Adrenal gland (tissue), 19 donors: Measurements from ENCODE around the gene ANXA1. TPM values are rescaled to one million over a fixed set of nuclear protein-coding genes. Genes with fewer than 3 reads are reported as not detected.

ENCODE experiments used
- DNase-seq, 7 donors: peaks; one replicate each; pipeline ENCODE4 v3.0.0-alpha.2; 2019 to 2020
- H3K27ac ChIP-seq, 5 donors: fragments of 200-600 bp; sonication (generic) in 4 of 5; 1 replicate in 3 of 5; 2 replicates in 2 of 5; pipeline versions ENCODE4 v1.5.1 to v1.8.0; 2016 to 2020; ENCODE audit warnings: mild to moderate bottlenecking in 1 of 5
- H3K27me3 ChIP-seq: fragments of 200-600 bp; 2 replicates; pipeline ENCODE4 v1.8.0; 2021
- H3K36me3 ChIP-seq, 2 donors: fragments of 200-600 bp; replicated peaks in 1 of 2; 1 replicate in 1 of 2; 2 replicates in 1 of 2; pipeline versions ENCODE4 v1.5.1 to v1.8.0; 2018 to 2022
- H3K4me1 ChIP-seq, 2 donors: fragments of 200-600 bp; replicated peaks in 1 of 2; 1 replicate in 1 of 2; 2 replicates in 1 of 2; pipeline versions ENCODE4 v1.5.1 to v1.8.0; 2018 to 2021
- H3K4me3 ChIP-seq, 4 donors: fragments of 200-600 bp; sonication (generic) in 3 of 4; one replicate each; pipeline ENCODE4 v1.5.1; 2016 to 2018
- H3K9me3 ChIP-seq, 3 donors: fragments of 200-600 bp; sonication (generic) in 1 of 3; replicated peaks in 1 of 3; 1 replicate in 2 of 3; 2 replicates in 1 of 3; pipeline versions ENCODE4 v1.5.1 to v1.8.0; 2016 to 2021
- CTCF ChIP-seq, 6 experiments: fragments of 450-650 bp in 4 of 6; fragments of 200-600 bp in 2 of 6; sonication (generic) in 1 of 6; IDR thresholded peaks; 1 replicate in 5 of 6; 2 replicates in 1 of 6; pipeline versions ENCODE4 v1.5.1 to v1.8.0; 2016 to 2021; ENCODE audit warnings: antibody characterized with exemption in 6 of 6, mild to moderate bottlenecking in 2 of 6, moderate library complexity in 1 of 6
- POLR2A ChIP-seq, 2 donors: fragments of 450-650 bp; IDR thresholded peaks; one replicate each; pipeline ENCODE4 v1.6.1; 2017; ENCODE audit warnings: antibody characterized with exemption in 2 of 2, mild to moderate bottlenecking in 2 of 2, moderate library complexity in 1 of 2
- WGBS, 4 donors: extraction: QIAGEN DNeasy Blood & Tissue Kit in 2 of 4; methylation state at CpG; one replicate each; pipeline versions ENCODE4 v1.1.5 to v1.1.7; 2013 to 2017; 5-methylcytosine and 5-hydroxymethylcytosine counted together
- intact Hi-C, 2 donors: fragments of 100-400 bp; cut with DNase I; formaldehyde crosslinking; loops; one replicate each; pipeline versions ENCODE4 v1.14.1 to v1.15.0; 2022 to 2023
- long read RNA-seq, 10 donors: library from polyadenylated mRNA in 3 of 10; unstranded in 2 of 10; stranded (forward) in 1 of 10; transcript quantifications; one replicate each; pipeline ENCODE4 v2.0.0 and lab custom pipeline, GENCODE V29; 2021 to 2026
- polyA plus RNA-seq, 3 donors: library from polyadenylated mRNA; stranded (reverse); fragments of 200-250 nt in 2 of 3; fragments of 350-450 nt in 1 of 3; fragmentation: Illumina TruSeq in 1 of 3; extraction: RNeasy Lipid Tissue Mini Kit (QIAGEN cat#74804) in 1 of 3; gene quantifications; one replicate each; pipeline ENCODE4 v1.2.3, GENCODE V29; 2013 to 2014
- total RNA-seq, 9 donors: library from RNA; depleted of rRNA in 4 of 9; stranded (reverse); fragments of >200 nt in 4 of 9; fragments of 120-200 nt in 1 of 9; fragmentation: NEBNext Ultra II Directional in 1 of 9; extraction: Animal tissue kit (Norgen Biotek cat#: 25700) in 1 of 9; gene quantifications; one replicate each; pipeline versions ENCODE4 v1.1.0 to v1.2.4, GENCODE V29; 2013 to 2023
- donor health status: healthy with polysubstance abuse.
- donor health status: Bipolar disorder and iron deficiency.
- donor health status: DM: yes; HTN: yes; CAD: no.
- donor health status: DM: no; HTN: no; CAD: no.
- donor health status: DM: no; HTN: no; CAD: no.
- donor health status: DM: yes; HTN: yes; CAD: no.

The ANXA1 gene
- total RNA-seq (100 to 1,000 TPM in 1 of 9 donors, 10 to 100 TPM in 8; 16.5 to 103 (median 45.7) TPM), polyA plus RNA-seq (100 to 1,000 TPM in 2 of 3 donors, 10 to 100 TPM in 1; 58.9 to 114 (median 113) TPM)
- long read RNA-seq, donor 1, partial matches to known transcripts = 0 of 4 reads
- long read RNA-seq, donor 1, other reads (novel, unspliced or antisense) = 0 of 4 reads
- long read RNA-seq, donor 2, transcript ANXA1-201 (13 exons, 1,509 nt) = major isoform, 5 of 5 reads
- long read RNA-seq, donor 2, partial matches to known transcripts = 0 of 5 reads
- long read RNA-seq, donor 2, other reads (novel, unspliced or antisense) = 0 of 5 reads
- long read RNA-seq, donor 3, partial matches to known transcripts = 0 of 5 reads
- long read RNA-seq, donor 3, other reads (novel, unspliced or antisense) = 0 of 5 reads
- long read RNA-seq, donor 4, transcript ANXA1-201 (13 exons, 1,509 nt) = major isoform, 107 of 117 reads
- long read RNA-seq, donor 4, partial matches to known transcripts = 4 of 117 reads
- long read RNA-seq, donor 4, other reads (novel, unspliced or antisense) = 6 of 117 reads
- long read RNA-seq, donor 5, transcript ANXA1-201 (13 exons, 1,509 nt) = major isoform, 81 of 85 reads
- long read RNA-seq, donor 5, partial matches to known transcripts = 1 of 85 reads
- long read RNA-seq, donor 5, other reads (novel, unspliced or antisense) = 3 of 85 reads
- long read RNA-seq, donor 6, transcript ANXA1-201 (13 exons, 1,509 nt) = major isoform, 104 of 112 reads
- long read RNA-seq, donor 6, partial matches to known transcripts = 2 of 112 reads
- long read RNA-seq, donor 6, other reads (novel, unspliced or antisense) = 4 of 112 reads
- long read RNA-seq, donor 7, partial matches to known transcripts = 0 of 5 reads
- long read RNA-seq, donor 7, other reads (novel, unspliced or antisense) = 0 of 5 reads
- long read RNA-seq, donor 8, transcript ANXA1-201 (13 exons, 1,509 nt) = major isoform, 11 of 11 reads
- long read RNA-seq, donor 8, partial matches to known transcripts = 0 of 11 reads
- long read RNA-seq, donor 8, other reads (novel, unspliced or antisense) = 0 of 11 reads
- long read RNA-seq, donor 9, partial matches to known transcripts = 0 of 2 reads
- long read RNA-seq, donor 9, other reads (novel, unspliced or antisense) = 0 of 2 reads
- long read RNA-seq, donor 10, transcript ANXA1-201 (13 exons, 1,509 nt) = major isoform, 7 of 7 reads
- long read RNA-seq, donor 10, partial matches to known transcripts = 0 of 7 reads
- long read RNA-seq, donor 10, other reads (novel, unspliced or antisense) = 0 of 7 reads

DNA sequence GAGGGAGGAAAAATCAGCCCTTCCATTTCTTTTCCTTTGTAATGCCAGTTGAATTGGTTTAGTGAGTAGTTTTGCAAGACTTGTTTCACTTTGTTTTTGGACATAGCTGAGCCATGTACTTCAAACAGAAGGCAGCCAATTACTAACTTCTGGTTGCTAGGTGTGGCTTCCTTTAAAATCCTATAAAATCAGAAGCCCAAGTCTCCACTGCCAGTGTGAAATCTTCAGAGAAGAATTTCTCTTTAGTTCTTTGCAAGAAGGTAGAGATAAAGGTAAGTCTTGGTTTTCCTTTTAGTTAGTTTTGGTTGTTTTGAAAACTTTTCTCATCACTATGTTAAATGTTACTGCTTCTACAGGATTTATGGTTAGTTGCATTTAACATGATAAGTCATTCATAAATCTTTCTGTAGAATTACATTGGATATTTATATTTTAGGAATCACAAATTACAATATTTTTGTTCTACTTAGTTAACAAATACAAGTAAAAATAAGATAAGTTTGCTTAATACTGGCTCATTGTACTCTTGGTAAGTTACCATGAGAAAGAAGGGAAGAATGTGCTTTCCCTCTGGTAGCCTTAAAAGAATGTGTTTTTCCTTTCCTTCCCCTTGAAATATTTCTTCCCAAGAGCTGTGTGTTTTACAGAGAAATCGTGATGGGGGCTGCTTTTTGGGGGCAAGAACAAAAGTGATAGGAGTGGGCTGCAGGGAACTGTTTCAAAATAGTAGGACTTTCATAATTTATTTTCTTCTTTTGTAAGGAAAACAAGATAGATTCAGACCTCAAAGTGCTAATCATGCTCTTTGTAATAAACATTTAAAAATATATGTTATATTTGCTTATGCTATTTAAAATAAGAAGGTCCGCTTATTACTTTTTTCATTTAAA, at the start of gene ANXA1:
ANXA1 (plus strand) TSS at position 213 of the 890 bp plus-strand sequence. CDS start 6,671 bp downstream, outside the sequence.
- Histone ChIP-seq H3K4me3 (peak within 1 kb of the TSS in 1 of 4 donors; percentile 50), H3K27me3 (no peaks in the 10 kb centered on the region), H3K9me3 (no peaks in the 10 kb centered on the region), H3K27ac (peak within 1 kb of the TSS in 4 of 5 donors; percentile 6 to 58 (median 32)), H3K36me3 (no peaks in the 10 kb centered on the region), H3K4me1 (peaks cover 3 to 42% of the 10 kb centered on the region in 2 donors)
- TF ChIP-seq CTCF (IDR thresholded peaks at IDR 0.05) (no peak), POLR2A (IDR thresholded peaks at IDR 0.05) (peak; percentile 37 to 47)
- no peak for DNase-seq
- 34 to 44% (median 40%) methylated on average over 2 of the region's 2 CpGs for WGBS, 4 donors
- intact Hi-C loops = no loop called here

GRCh38 chr9:73104342-73104741, 47.3 kb upstream of the ANXA1 start:
- Histone ChIP-seq H3K4me1 (no peaks in the 10 kb centered on the region), H3K27me3 (no peaks in the 10 kb centered on the region), H3K9me3 (no peaks in the 10 kb centered on the region), H3K27ac (no peak overlapping the region), H3K36me3 (no peaks in the 10 kb centered on the region), H3K4me3 (no peak overlapping the region)
- intact Hi-C loops = no loop called here
- DNase-seq = no peak
- WGBS, 4 donors = 81 to 92% (median 87%) methylated on average over 4 of the region's 4 CpGs
- TF ChIP-seq CTCF (IDR thresholded peaks at IDR 0.05) (no peak), POLR2A (IDR thresholded peaks at IDR 0.05) (no peak)

DNA sequence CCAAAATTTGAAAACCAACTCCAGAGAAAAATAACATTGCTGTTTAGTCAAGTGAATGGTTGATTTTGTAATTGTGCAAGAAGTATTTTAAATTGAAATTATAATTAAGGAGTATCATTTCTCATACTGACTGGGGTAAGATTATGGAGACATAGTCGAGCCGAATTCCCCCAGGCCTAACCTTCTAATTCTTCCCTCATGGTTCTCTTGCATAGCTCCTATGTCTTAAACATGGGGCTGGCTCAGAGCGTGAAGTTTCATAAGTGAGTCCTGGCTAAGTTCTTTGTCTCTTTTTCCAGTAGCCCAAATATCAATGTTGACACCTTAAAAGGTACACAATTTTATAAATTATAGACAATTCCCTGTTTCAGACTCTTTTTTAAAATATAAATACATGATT, 46.7 kb upstream of the ANXA1 start:
- WGBS, 4 donors = 85 to 88% (median 87%) methylated on average over 3 of the region's 3 CpGs
- no peak overlapping the region for H3K27ac ChIP-seq
- intact Hi-C loops = loop anchor here in 1 of 2 donors (5.0 kb wide), 1 partner anchor 77 kb away; no protein-coding TSS in a partner anchor

More for the DNA sequence above, 46.7 kb upstream of the ANXA1 start:
- no peaks in the 10 kb centered on the region for H3K9me3 ChIP-seq
- H3K4me1 ChIP-seq = no peaks in the 10 kb centered on the region
- no peaks in the 10 kb centered on the region for H3K27me3 ChIP-seq
- H3K4me3 ChIP-seq = no peak overlapping the region
- no peak for DNase-seq
- no peak for TF ChIP-seq POLR2A (IDR thresholded peaks at IDR 0.05)
- no peak for TF ChIP-seq CTCF (IDR thresholded peaks at IDR 0.05)
- H3K36me3 ChIP-seq = no peaks in the 10 kb centered on the region
